Islet of Langerhans (tissue), 1 donor: ENCODE results near the gene SNTA1.
"Not testable (repeated sequence)": the region's sequence is repeated elsewhere in the genome, so short reads cannot be mapped to it uniquely, and the experiment has no call there.

Source experiments
- FAIRE-seq: peaks from one replicate; lab custom pipeline; 2011; peaks lifted over from hg19 to GRCh38; lab: Jason Lieb, UNC

The SNTA1 gene

DNA sequence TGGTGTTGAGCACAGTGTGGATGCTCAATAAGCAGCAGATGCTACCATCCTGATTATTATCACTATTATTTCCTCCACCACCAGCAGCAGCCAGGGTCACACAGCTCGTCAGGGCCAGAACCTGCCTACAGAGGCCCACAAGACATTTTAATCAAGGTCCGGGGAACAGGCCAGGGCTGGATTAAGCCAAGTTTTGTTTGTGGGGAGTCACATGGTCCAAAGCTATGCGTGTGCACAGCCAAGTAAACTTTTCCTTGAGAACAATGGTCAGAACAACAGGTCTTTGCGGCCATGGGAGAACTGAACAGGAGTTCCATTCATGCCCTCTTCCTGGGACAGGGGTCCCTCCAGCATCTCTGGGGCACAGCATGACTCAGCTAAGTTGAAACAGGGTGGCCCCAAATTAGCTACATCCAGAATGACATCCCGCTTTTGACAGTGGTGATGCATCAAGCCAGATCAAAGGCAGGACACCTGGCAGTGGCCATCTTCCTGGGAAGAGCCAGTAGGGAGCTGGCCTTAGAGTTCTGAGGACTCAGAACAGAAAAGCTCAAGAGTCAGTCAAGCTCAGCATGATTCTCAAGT lies 11.7 kb downstream of the SNTA1 start:
- FAIRE-seq, result no peak

DNA sequence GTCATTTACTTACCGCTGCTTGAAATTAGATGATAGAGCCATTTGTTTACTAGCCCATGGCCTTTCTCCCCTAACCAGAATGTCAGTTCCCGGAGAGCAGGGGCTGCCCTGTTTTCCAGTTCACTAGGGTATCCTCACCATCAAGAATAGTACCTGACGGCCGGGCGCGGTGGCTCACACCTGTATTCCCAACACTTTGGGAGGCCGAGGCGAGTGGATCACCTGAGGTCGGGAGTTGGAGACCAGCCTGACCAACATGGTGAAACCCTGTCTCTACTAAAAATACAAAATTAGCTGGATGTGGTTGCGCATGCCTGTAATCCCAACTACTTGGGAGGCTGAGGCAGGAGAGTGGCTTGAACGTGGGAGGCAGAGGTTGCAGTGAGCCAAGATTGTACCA lies 19.7 kb downstream of the SNTA1 start:
- not testable (repeated sequence) for FAIRE-seq

DNA sequence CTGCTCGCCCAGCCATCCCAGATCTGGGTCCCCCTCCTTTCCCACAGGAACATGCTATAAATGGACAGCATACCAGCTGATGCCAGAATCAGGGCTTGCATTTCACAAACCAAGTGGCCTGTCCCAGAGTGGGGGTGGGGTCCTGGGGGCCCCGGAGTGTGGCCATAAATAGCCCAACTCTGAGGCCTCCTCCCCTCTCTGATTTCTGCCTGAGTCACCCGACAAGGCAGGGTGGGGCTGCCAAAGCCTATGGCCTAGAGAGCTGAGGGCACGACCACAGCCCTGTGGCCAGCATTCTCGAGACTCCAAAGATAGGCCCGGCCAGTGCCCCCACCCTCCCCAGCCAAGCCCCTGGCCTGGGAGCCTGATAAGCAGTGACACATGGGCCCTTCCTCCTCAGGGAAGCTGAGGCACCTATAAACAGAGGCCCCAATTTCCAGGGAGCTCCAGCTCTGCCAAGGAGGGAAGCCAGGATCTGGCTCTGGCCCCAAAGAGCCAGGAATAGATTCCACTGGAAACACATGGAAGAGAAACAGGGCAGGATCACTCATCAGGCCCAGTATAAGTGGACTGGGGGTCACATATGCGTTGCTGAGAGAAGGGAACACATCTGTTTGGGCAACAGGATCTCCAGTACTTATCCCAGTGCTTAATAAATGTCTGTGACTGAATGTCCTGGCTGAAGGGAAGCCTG lies 20.3 kb downstream of the SNTA1 start:
- no peak for FAIRE-seq

DNA sequence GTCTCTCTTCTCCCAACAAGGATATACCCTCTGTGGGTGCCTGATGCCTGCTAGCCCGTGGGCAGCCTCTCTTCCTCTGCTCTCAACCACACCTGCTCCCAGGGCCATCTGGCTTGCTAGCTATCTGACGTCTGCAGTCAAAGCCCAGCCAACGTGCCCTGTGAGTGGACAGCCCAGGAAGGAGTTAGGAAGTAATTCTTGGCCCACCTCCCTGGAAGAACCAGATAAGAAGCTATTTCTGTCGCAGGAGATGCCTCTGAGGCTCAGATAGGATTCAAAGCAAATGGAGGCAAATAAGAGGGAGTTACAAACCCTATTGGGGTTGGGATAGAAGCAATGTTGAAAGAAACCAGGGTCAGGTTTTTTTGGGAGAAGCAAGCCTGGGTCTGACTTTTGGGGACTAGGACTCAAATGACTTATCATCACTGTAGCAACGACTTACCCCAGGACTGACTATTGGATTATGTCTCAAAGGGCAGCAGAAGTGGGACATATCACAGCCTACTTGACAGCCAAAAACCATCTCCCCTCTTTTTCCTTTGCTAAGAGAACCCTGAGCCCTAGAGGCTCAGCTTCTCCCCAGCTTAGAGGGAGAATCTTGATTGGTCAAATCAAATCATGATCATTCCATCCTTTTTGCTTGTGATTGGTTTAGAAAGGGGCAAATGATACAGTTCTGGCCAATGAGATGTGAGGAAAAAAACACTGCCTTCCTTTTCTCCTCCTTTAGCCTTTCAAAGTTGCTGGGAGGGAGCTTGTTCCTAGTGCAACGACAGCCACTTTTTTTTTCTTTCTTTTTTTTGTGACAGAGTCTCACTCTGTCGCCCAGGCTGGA lies 24.2 kb downstream of the SNTA1 start:
- FAIRE-seq, result no peak

DNA sequence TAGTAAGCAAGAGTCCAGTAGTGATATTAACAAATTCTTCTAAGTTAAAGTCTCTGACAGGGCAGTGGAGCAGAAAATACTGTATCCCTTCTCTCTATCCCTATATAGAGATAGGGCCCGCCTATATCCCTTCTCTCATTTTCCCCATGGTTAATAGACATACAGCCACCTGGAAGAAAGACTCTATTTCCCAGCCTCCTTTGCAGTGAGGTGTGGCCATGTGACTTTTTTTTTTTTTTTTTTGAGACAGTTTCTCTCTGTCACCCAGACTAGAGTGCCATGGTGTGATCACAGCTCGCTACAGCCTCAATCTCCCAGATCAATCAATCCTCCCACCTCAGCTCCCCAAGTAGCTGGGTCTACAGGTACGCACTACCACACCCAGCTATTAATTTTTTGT lies 25.5 kb downstream of the SNTA1 start:
- no peak for FAIRE-seq

DNA sequence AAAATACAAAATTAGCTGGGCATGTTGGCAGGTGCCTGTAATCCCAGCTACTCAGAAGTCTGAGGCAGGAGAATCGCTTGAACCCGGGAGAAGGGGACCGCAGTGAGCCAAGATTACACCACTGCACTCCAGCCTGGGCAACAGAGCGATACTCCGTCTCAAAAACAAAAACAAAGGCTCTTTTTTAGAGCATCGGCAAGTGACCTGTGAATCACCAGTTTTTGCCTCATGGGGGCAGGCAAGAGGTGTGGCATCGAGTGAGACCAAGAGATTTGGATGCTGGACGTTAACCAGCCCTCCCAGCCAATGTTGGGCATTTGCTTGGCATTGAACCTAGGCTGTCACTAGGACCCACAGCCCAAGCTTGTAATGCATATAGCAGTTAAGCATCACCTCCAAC lies 27.6 kb downstream of the SNTA1 start:
- FAIRE-seq, result no peak

DNA sequence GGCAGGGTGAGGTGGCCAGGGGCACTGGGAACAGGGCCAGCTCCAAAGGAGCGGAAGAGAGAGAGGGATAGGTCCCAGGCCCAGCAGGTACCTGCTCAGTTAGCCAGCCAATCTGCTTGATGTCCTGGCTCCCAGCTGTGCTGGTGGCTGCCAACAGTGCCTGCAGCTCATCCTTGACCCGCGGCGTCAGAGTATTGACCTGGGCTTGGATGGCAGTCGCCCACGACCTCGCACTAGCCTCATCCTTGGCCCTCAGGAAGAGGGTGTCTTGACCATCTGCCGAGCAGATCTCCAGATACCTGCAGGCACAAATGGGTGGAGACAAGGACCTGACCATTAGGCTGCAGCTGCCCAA lies 31.1 kb downstream of the SNTA1 start:
- no peak for FAIRE-seq

DNA sequence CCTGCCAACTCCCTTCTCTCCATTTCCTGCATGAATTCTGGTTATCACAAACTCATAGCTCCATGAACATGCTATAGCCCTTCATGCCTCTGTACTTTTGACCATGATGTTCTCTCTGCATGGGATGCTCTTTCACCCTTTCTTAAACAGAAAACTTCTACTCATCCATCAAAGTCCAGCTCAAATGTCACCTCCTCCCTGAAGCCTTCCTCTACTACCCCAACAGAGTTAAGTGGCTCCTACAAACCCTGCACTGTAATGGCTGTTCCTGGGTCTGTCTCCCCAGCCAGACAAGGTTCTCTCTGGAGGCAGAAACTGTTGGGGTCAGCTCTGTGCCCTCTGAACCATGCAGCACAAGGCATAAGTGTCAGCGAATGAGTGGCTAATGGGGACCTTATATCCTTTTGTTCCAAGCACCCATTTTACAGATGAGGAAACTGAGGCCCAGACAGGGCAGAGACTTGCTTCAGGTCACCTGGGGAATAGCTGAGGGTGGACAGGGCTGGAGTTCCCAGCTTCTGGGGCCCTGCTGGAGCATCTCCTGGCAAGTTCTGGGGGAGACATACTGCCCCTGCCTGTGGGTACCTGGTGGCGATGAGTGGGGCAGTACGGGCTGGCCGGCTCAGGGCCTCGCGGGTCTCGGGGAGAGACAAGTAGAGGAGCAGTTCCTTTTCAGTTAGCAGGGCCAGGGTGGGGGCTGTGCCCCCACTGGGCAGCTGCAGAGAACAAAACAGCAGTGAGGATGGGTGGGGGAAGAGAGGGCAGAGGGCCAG lies 31.7 kb downstream of the SNTA1 start:
- no peak for FAIRE-seq

DNA sequence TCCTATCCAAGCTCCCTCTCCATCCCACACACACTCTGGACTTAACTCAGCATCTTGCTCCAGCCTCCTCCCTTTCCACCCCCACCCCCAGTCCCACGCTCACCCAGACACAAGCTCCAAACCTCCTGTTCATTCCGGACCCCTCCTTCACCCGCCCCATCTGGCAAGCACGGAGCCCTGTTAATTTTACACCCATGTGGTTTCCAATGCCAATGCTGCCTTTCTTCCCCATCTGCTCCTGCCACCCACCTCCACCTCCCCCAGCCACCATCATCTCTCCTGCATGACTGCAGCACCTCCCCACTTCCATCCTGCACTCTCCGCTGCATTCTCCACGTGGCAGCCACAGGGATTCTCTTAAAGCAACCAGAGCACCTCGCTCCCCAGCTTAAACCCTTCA lies 32.3 kb downstream of the SNTA1 start:
- no peak for FAIRE-seq

DNA sequence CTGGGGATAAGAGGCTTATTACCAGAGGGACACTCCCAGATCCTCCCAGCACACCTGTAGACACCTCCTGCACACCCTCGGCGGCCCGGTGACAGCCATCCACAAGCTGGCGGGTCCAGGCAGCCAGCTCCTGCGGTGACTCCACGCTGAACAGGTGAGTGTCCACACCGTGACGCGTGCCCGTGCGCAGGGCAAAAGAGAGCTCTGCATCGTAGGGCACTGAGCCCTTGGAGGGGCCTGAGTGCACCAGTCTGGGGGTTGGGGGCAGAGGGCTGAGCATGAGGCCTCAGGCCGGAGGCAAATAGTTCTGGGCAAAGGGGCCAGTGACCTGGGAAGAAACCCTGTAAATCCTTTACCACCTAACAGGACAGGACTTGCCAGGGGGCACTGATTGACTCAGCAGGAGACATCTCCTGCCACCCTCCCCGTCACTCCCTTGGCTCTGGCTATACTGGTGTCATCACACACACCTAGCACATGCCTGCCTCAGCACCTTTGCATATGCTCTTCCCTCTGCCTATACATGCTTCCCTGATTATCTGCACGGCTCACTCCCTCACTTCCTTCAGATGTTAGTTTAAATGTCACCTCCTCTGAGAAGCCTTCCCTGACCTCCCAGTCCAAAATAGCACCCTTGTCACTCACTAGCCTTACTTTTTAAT lies 33.4 kb downstream of the SNTA1 start:
- no peak for FAIRE-seq

DNA sequence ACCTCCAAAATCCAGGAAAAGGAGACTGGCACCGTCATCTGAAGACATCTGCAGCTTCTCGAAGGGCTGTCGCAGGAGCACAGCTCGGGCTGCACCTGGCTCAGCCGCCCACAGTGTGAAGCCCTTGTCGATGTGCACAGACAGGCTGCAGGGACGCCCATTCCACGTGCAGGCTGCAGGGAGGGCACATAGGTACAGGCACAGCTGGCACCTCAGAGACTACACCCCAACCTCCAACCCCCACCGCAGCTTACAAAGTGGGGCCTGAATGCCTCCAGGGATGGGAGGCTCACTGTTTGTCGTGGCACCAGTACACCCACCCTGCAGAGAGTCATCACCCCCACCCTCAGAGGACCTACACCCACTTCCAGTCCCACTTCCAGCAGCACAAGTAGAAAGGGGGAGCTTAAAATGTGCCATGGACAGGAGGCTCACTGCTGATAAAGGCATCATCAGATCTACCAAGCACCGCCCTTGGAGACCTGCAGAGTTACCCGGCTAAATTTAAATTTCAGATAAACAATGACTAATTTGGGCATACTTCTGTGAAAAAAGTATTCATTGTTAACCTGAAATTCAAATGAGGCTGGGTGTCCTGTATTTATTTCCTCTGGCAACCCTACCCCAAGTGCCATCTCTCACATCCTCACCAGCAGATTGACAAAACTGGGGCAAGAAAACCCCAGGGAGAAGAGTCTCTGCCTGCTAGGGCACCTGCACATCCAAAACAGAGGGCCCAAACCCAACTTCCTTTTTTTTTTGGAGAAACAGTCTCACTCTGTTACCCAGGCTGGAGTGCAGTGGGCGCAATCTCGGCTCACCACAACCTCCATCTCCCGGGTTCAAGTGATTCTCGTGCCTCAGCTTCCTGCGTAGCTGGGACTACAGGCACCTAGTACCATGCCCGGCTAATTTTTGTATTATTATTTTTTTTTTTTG lies 34.6 kb downstream of the SNTA1 start:
- no peak for FAIRE-seq

DNA sequence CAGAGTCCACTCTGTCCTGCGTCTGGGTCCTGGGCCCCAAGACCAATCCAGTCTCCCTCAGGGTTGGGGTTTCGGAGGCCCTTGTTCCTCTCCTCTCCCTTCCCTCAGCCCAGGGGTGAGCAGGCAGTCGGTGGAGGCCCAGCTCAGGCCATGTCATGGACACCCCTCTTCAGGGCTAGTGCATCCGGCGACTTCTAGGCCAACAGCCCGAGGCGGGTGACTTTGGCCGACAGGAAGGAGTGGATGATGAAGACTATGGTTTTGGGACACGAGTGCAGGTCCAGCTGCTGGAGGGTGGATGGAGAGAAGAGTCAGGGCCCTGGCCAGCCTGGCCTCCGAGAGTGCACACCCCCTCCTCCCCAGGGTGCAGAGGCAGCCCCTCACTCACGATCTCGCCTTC lies 35.2 kb downstream of the SNTA1 start:
- no peak for FAIRE-seq

DNA sequence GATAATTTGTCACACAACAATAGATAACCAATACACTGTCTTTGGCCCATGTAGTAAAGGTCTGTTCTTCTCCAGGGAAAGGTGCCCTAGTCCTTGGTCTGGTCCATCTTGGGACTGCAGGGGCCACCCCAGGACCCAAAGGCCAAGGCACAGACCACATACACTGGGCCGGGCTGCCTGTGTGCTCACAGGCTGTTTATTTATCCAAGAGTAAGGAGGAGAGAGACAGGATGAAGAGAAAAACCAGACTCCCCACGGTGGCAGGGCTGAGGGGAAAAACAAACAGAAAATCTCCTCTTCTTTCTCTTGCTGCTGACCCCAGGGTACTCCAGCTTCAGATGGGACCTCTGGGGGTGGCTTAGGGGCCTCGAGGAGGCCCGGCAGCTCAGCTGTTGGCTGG lies 35.8 kb downstream of the SNTA1 start:
- FAIRE-seq, result no peak

DNA sequence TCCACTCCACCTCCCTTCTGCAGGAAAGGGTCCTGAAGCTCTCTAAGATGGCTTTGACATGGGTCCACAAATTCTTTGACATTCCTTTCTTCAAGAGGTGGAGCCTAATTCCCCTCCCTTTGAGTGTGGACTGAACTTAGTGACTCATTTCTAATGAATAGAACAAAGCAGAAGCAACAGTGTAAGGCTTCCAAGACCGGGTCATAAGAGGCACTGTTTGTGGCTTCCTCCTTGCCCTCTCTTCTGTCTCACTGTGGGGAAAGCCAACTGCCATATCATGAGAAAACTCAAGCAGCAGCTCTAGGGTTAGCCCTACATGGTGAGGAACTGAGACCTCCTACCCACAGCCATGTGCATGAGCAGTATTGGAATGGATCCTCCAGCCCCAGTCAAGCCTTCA lies 36.3 kb downstream of the SNTA1 start:
- FAIRE-seq, result no peak

DNA sequence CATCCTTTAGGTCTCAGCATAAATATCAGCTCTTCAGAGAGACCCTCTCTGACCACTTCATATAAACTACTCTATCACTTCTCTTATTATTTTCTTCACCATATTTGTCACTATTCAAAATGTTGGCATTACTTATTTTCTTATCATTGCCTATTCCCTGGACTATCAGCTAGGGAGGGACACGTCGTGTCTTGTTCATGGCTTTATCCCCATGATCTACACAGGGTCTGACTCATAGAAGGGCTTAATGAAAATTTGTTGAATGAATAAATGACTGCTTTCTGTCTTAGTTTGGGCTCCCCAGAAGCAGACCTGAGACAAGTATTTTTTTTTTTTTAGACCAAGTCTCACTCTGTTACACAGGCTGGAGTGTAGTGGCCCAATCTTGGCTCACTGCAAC lies 39.3 kb downstream of the SNTA1 start:
- no peak for FAIRE-seq

DNA sequence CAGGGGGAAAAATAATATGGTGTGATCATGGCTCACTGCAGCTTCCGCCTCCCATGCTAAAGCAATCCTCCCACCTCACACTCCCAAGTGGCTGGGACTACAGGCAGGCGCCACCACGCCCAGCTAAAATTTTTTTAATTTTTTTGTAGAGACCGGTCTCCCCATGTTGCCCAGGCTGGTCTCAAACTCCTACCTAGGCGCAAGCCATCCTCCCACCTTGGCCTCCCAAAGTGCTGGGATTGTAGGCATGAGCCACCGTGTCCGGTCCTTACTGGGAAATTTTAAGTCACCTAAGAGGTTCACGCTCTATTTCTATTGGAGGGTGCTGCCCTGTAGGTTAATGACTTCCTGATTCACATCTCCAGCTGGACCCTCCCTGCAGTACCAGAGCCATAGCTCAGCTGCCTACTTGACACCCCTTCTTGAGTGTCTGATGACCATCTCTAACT lies 41.6 kb downstream of the SNTA1 start:
- FAIRE-seq, result no peak

DNA sequence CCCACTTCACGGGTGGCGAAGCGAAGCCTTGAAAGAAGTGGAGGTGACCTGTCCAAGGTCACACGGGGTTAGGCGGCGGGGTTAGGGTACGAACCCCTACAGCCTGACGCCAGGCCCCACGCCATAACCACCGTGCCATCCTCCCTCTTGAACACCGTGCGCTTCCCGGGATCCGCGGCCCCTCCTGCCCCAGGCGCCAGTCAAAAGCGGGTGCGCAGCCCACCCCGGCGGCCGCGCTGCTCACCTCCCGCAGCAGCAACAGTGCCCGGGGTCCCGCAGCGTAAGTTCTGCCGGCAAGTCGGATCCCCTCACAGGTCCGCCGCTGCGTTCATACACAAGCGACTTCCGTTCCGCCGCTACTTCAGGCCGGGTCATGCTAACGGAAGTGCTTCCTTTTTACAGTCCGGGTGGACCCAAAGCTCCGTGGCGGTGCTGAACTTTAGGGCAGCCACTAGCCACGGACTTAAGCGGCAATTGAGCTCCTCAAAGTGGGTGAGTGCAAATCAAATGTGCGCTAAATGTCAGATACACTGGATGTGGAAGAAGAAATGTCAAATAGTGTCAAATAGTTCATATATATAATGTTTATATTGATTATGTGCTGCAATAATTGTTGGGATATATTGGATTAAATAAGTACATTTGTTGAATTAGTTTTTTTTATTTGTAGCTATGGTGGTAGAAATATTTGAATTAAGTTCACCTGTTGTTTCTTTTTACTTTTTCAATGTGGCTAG lies 42.2 kb downstream of the SNTA1 start, which contains the start of gene CDK5RAP1:
Gene CDK5RAP1, minus strand, starts transcription at position 336 of the 737 bp plus-strand sequence. CDS start 4,455 bp downstream, outside the sequence.
- no peak for FAIRE-seq

DNA sequence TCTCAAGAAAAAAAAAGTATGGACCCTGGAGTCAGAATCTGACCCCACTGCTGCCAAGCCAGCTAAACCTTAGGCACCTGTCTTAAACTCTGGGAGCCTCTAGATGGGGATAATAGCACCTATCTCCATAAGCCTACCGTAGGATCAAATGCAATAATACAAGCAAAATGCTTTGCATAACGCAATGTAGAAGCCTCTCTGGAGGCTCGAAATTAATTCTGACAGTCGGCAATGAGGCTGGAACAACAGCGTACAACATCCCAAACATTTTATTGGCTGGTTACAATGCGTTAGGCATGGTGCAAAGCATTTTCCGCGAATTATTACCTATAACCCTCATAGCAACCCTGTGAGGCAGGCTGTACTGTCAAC lies 42.8 kb downstream of the SNTA1 start:
- no peak for FAIRE-seq

DNA sequence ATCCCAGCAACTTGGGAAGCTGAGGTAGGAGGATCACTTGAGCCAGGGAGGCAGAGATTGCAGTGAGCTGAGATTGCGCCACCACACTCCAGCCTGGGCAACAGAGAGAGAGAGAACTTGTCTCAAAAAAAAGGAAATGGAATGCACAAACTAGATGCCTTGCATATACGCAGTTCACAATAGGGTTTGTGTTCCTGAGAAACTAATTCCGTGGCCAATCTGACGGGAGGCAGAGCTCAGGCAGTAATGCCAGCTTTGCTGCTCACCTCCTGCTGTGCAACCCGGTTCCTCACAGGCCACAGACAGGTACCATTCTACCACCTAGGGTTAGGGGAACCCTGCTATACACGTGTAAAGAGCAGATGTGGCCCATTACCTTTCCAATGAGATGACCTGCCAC lies 43.6 kb downstream of the SNTA1 start:
- no peak for FAIRE-seq

DNA sequence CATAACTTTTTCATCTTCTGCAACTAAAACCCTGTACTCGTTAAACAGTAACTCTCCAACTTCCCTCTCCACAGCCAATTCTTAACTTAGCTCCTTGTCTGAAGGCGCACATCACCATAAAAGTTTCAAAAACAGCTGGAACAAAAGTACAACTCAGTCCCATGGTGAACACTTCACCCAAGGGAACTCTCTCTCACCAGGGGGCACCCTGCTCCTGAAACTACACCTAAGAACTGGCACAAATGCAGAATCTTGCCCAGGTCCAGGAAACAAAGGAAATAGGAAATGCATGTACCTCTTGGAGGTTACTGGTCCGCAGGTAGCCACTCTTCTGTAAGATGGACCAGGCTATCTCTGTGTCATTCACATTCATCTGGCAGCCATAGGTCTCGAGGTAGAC lies 48.8 kb downstream of the SNTA1 start:
- no peak for FAIRE-seq
